Measurements from ENCODE around the gene MICAL2.

MICAL2 gene

GRCh38 chr11:12071574-12071973 lies 38.8 kb upstream of the MICAL2 start:
- Histone ChIP-seq H3K4me1 (no peaks in the 10 kb centered on the region), H3K9me3 (no peaks in the 10 kb centered on the region), H3K27me3 (no peaks in the 10 kb centered on the region), H3K36me3 (no peaks in the 10 kb centered on the region), H3K4me3 (ENCODE audit: low read depth, low read length) (no peak overlapping the region)
- no peak for DNase-seq
- no peak for TF ChIP-seq CTCF (IDR thresholded peaks at IDR 0.05; ENCODE audit: low read depth, low read length)

GRCh38 chr11:12073436-12073835 lies 37.0 kb upstream of the MICAL2 start:
- Histone ChIP-seq H3K4me3 (ENCODE audit: low read depth, low read length) (no peak overlapping the region), H3K36me3 (no peaks in the 10 kb centered on the region), H3K9me3 (no peaks in the 10 kb centered on the region), H3K4me1 (no peaks in the 10 kb centered on the region), H3K27me3 (no peaks in the 10 kb centered on the region)
- TF ChIP-seq CTCF (IDR thresholded peaks at IDR 0.05; ENCODE audit: low read depth, low read length) = no peak
- DNase-seq = no peak

- TF ChIP-seq CTCF (IDR thresholded peaks at IDR 0.05; ENCODE audit: low read depth, low read length) = no peak
- H3K36me3 ChIP-seq = no peaks in the 10 kb centered on the region
- no peak for DNase-seq
- no peaks in the 10 kb centered on the region for H3K9me3 ChIP-seq
- H3K4me3 ChIP-seq (ENCODE audit: low read depth, low read length) = no peak overlapping the region
- H3K27me3 ChIP-seq = no peaks in the 10 kb centered on the region
- H3K4me1 ChIP-seq = no peaks in the 10 kb centered on the region
These were observed 36.5 kb upstream of the MICAL2 start for GRCh38 chr11:12073886-12074285.

GRCh38 chr11:12074529-12075195 lies 35.7 kb upstream of the MICAL2 start:
- no peaks in the 10 kb centered on the region for H3K4me1 ChIP-seq
- no peak for DNase-seq
- TF ChIP-seq CTCF (IDR thresholded peaks at IDR 0.05; ENCODE audit: low read depth, low read length) = no peak
- H3K36me3 ChIP-seq = no peaks in the 10 kb centered on the region
- H3K9me3 ChIP-seq = no peaks in the 10 kb centered on the region
- no peak overlapping the region for H3K4me3 ChIP-seq (ENCODE audit: low read depth, low read length)
- H3K27me3 ChIP-seq = no peaks in the 10 kb centered on the region

- no peak for DNase-seq
- Histone ChIP-seq H3K27me3 (no peaks in the 10 kb centered on the region), H3K4me3 (ENCODE audit: low read depth, low read length) (no peak overlapping the region), H3K4me1 (no peaks in the 10 kb centered on the region), H3K9me3 (no peaks in the 10 kb centered on the region), H3K36me3 (no peaks in the 10 kb centered on the region)
- TF ChIP-seq CTCF (IDR thresholded peaks at IDR 0.05; ENCODE audit: low read depth, low read length) = no peak
These were observed 35.1 kb upstream of the MICAL2 start for GRCh38 chr11:12075291-12075690.
